ENCODE data around the gene DAG1.
A peak's percentile ranks its signal among the peaks of the same experiment; 100 is the strongest.
"Not testable (repeated sequence)": the region's sequence is repeated elsewhere in the genome, so short reads cannot be mapped to it uniquely, and the experiment has no call there.

DAG1 gene

DNA sequence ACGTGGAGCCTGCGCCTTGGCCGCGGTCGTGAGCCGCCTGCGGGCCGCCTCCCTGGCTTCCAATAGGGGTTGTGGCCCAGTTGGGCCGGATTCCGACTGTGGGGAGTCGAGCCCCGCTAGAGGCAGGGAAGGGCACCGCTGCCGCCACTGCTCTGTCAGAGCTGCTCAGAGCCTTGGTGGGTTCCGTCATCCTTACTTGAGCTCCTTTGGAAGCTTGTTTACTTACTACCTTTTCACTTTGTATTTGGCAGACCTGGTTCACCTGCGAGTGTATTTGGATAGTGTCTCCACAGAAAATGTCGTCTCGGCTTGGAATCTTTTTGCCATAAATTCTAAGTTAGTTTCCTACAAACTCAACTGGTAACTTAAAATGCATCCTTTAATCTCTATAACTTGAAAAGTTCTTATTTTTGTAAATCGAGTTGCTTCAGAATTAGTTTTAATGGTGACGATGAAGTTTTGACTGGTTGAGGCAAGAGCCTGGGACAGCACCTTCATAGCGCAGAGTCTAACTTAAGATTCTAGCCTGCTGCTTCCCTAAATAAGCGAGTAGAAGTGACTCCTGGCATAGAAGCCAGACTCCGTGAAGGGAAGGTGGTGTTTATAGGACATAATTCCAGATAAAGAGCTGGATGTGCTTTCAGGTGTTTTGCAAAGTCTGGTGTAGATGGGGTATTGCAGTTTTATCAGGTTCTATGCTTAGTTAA is 800 bp downstream of the DAG1 start:
- DNase-seq: peak; percentile 14

- DNase-seq: peak; percentile 16
Measured at GRCh38 chr3:49471856-49472495, 1.9 kb downstream of the DAG1 start.

DNA sequence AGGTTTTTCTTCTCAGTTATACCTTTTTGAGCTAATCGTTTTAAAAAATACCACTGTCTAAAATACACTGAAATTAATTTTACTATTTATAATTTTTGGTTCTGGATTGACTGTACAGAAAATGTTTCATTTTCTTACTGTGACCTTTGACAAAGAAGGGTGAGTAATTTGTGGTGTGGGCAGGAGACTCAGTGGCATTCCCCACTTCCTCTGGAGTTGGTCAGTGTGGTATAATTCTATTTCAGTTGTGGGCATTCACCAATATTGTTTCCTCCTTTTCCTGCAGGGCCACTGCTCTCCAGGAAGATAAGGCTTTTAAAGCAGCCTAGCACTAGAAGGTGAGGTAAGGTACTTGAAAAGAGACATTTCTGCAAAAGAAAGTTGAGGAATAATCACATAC is 6.5 kb downstream of the DAG1 start:
- peak; percentile 36 for DNase-seq

DNA sequence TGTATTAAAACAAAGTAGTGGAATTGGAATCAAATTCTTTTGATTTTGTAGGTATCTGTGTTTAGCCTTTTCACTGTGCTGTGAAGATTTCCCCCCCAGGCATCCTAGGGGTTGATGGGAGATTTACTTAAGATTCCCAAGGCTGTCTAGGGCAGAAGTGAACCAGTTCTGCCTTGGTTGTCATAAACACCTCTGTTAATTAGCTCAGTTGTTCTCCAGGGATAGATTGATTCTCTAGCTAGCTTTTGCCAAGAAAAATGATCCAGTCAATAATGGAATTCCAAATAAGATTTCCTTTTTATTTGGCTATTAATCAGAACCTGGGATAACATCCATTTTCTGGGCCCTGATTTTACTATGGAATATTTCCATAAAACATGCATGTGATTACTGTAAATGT is 12.7 kb downstream of the DAG1 start:
- DNase-seq: no peak

DNA sequence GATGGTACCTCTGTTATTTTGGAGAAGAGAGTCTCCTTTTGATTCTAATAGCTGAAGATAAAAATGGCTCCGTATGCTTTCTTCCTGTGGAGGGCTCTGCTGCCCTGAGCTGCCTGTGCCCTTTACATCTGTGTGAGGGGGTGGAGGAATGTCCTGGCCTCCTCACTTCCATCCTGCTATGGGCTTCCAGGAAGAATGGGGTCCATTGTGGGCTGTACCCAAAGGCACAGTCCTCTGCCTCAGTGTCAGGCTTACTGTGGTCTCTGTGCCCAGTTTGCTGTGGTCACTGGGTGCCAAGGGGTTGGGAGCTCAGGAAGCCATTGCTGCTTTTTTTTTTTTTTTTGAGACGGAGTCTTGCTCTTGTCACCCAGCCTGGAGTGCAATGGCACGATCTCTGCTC is 14.4 kb downstream of the DAG1 start:
- DNase-seq: no peak

DNA sequence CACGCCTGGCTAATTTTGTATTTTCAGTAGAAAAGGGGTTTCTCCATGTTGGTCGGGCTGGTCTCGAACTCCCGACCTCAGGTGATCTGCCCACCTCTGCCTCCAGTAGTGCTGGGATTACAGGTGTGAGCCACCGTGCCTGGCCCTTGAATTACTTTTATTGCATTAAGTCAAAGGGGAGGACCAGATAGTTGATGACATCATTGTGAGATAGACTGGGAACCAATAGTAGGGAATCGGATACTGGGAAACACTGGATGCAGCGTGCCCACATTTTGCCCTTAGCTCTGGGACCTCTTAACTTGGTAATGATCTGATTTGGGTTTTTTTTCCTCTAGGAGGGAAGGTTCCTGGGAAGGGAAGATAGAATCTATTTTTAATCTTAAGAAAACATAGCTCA is 19.2 kb downstream of the DAG1 start:
- DNase-seq: no peak

DNA sequence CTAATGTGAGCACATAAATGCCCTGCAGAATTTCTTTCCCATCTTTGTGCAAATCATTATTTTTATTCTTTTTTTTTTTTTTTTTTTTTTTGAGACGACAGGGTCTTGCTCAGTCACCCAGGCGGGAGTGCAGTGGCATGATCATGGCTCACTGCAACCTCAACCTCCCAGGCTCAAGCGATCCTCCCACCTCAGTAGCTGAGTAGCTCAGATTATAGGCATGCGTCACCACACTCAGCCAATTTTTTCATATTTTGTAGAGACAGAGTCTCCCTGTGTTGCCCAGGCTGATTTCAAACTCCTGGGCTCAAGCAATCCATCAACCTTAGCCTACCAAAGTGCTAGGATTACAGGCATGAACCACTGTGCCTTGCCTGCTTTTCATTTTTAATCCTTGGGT is 22.9 kb downstream of the DAG1 start:
- DNase-seq: peak; percentile 32

DNA sequence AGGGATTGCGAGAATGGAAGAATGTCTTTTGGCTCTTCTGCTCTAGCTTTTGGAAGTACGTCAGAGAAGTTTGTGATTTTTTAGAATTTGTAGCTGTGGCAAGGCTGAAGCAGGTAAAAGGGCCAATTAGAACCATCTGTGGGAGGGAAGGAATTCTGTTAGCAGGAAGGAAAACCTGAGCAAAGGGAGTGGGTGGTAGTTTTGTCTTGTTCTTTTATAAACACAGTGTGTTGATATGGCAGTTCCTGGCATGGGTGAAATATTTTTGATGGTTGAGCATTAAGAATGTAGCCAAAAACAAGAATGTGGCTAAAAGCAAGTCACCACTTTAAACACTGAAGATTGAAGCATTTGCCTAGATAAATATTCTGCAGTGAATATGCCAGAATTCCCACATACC is 23.8 kb downstream of the DAG1 start:
- DNase-seq: peak; percentile 19

DNA sequence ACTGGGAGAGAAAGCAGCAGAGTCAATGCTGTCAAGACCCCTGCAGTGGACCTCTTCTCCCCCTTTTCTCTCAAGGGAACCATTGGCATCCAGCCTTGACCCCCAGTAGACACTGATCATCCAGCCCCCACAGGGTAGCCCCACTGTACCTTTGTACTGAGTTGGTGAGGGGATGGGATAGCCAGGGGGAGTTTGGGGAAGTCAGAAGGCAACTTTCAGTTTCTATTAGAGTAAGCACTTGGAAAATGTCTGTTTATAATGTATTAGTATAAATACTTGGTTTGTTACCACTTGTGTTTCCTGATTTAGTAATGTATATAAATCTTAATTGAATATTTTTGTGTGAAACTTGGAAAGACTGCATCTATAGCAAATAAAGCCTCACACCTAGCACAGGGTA is 25.0 kb downstream of the DAG1 start:
- DNase-seq: no peak

- DNase-seq: not testable (repeated sequence)
Measured at GRCh38 chr3:49496845-49497244, 26.8 kb downstream of the DAG1 start.

- DNase-seq: no peak
Measured at GRCh38 chr3:49497606-49498005, 27.5 kb downstream of the DAG1 start.

GRCh38 chr3:49498239-49498638 is 28.2 kb downstream of the DAG1 start:
- DNase-seq: no peak

GRCh38 chr3:49498648-49499047 is 28.6 kb downstream of the DAG1 start:
- no peak for DNase-seq

DNA sequence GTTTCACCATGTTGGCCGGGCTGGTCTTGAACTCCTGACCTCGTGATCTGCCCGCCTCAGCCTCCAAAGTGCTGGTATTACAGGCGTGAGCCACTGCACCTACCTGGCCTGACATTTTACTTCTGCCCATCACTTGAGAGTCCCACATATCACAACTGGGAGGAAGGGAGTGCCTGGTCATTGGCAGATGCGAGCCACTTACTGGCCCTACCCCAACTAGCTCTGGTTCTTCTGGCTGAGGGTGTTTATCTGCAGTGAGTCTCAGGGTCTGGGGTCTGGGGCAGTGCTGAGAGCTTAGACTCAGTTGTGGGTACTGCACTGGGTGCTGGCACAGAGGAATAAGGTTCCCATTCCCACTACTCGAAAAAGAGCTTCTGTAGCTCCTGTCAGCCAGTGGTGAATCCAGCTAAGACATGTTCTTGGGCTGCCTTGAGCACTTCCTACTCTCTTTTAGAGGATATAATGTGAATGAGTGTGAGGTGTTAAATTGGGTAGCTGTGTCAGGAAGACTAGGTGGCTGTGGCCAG is 30.2 kb downstream of the DAG1 start:
- no peak for DNase-seq

GRCh38 chr3:49500732-49501609 is 30.9 kb downstream of the DAG1 start:
- DNase-seq: peak; percentile 63

GRCh38 chr3:49501842-49502241 is 31.8 kb downstream of the DAG1 start:
- no peak for DNase-seq

DNA sequence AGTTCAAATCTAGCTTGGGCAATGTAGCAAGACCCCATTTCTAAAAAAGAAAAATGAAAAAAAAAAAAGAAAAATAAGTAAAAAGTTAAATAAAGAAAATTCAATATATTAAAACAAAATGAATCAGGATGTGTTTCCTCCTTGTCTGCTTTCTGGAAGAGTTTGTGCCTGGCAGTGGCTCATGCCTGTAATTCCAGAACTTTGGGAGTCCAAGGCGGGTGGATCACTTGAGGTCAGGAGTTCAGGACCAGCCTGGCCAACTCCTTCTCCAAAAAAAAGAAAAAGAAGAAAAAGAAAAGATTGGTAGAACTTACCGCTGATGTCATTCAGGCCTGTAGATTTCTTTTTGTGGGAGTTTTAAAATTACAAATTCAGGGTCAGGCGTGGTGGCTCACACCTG is 36.8 kb downstream of the DAG1 start:
- no peak for DNase-seq

DNA sequence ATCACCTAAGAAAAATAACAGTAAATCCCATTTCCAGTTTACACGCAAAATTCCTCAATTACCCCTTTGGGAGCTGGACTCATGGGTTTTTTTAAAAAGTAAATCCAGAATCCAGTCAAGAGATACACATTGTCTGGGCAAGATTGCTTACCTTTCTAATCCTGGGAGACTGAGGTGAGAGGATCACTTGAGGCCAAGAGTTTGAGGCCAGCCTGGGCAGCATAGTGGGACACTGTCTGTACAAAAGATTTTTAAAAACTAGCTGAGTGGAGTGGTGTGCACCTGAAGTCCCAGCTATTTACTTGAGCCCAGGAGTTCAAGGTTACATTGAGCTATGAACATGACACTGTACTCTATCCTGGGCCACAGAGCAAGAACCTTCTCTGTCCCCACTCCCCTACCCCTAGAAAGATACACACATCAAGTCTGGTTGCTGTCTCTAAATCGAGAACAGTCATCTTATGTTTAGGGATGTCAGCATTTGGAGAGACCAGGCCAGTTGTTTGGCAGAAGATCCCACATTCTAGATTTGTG is 39.0 kb downstream of the DAG1 start:
- DNase-seq: no peak

DNA sequence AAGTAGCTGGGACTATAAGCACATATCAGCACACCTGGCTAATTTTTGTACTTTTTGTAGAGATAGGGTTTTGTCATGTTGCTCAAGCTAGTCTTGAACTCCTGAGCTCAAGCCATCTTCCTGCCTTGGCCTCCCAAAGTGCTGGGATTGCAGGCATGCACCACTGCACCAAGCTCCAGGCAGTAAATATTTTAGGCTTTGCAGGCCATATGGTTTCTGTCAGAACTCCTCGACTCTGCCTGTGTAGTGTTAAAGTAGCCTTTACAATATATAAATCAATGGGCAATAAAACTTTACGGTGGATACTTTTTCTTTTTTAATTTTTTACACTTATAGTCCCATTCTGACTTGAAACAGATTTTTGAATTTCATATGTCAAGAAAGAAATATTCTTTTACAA is 41.6 kb downstream of the DAG1 start:
- no peak for DNase-seq

DNA sequence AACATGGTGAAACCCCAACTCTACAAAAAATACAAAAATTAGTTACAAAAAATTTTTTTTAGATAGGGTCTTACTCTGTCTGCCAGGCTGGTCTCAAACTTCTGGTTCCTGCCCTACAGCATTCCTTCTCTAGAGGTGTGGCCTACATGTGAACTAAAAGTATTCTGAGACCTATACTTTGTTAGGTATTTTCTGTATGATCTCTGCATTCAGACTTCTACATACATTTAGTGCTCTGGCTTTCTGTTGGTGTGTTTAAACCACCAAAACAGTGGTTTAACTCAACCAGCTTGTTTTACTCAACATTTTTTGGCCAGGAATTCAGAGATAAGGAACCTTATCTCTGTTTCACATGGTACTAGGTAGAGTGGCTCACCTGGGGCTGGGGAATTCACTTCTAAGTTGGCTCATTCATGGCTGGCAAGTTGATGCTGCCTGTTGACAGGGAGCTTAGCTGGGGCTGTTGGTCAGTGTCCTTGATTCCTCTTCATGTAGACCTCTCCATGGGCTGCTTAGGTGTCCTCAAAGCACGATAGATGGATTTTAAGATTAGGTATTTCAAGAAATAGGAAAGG is 42.8 kb downstream of the DAG1 start:
- DNase-seq: no peak

DNA sequence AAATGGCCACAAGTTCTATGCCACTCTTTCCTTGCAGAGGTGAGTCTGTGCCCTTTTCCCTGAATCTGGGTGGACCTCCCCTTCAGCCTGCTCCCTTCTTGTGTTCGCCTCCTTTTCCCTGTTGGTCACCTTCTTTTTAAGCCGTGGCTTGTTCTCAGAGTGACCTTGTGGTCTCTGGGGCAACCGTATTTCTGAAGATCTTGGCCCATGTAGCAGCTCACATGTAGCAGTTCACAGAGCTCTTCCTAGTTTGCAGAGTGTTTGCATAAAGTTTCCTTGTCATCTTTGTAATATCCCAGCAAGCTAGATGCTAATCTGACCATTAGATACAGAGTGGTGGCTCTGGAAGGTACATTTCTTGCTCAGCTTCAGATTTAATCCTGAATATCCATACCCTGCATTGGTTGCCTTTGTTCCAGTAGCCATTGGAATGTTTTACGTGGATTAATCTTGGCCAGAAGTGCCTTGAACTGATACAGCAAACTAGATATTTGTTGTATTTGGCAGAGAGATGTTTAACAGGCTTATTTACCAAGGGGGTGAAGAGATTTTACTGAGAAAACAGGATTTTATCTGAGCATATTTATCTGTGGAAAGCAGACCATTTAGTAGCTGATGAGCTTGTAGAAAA is 43.5 kb downstream of the DAG1 start:
- no peak for DNase-seq

DNA sequence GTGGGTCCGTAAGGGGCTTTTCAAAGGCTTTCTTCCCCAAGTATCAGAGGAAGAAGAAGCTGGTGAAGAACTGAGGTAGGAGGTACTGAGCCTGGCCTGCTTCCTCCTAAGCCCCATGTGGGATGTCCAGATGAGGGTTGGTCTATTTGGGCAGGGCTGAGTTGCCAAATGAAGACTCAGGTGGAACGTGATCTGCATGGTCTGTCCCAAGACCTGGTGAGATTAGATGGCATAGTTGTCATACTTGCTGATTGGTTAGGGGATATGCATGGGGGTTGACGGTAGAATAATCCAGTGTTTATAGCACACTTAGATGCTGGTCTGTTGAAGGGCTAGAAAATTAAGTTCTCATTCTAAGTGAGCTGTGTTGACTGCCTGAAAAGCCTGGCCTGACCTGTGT is 47.9 kb downstream of the DAG1 start:
- no peak for DNase-seq

GRCh38 chr3:49518441-49518840 is 48.4 kb downstream of the DAG1 start:
- no peak for DNase-seq

Measured in kidney glomerular epithelial cell (primary cell).